Pancreas (tissue), 10 donors: ENCODE measurements around the gene NT5C3B. TPM values are rescaled to one million over a fixed set of nuclear protein-coding genes. Genes with fewer than 3 reads are reported as not detected.
"Not testable (repeated sequence)": the region's sequence is repeated elsewhere in the genome, so short reads cannot be mapped to it uniquely, and the experiment has no call there.

ENCODE experiments used
- ATAC-seq, 4 donors: fragments of 200-7000 bp; cut with Tn5 transposase; one replicate each; pipeline versions ENCODE4 v1.8.0 to v1.9.1; 2020; ENCODE audit warnings: mild to moderate bottlenecking in 4 of 4, moderate library complexity in 4 of 4
- DNase-seq, 6 donors: peaks; one replicate each; pipeline ENCODE4 v3.0.0-alpha.2; 2020
- FAIRE-seq: peaks from 2 replicates; lab custom pipeline; 2012; peaks lifted over from hg19 to GRCh38; lab: Jason Lieb, UNC
- H3K27ac ChIP-seq, 4 donors: fragments of 200-600 bp; sonication (generic); 1 replicate in 3 of 4; 2 replicates in 1 of 4; pipeline versions ENCODE4 v1.5.0 to v1.8.0; 2020
- H3K27me3 ChIP-seq, 4 donors: fragments of 200-600 bp; one replicate each; pipeline ENCODE4 v1.8.0; 2021
- H3K36me3 ChIP-seq, 3 donors: fragments of 200-600 bp; sonication (generic) in 1 of 3; one replicate each; pipeline versions ENCODE4 v1.5.0 to v1.8.0; 2020 to 2021
- H3K4me1 ChIP-seq, 3 donors: fragments of 200-600 bp; one replicate each; pipeline ENCODE4 v1.8.0; 2021
- H3K4me3 ChIP-seq, 4 donors: fragments of 200-600 bp; sonication (generic) in 2 of 4; one replicate each; pipeline versions ENCODE4 v1.5.0 to v1.8.0; 2020 to 2021
- H3K9me3 ChIP-seq, 4 donors: fragments of 200-600 bp; one replicate each; pipeline ENCODE4 v1.8.0; 2021
- CTCF ChIP-seq, 4 donors: fragments of 200-600 bp; sonication (generic) in 3 of 4; IDR thresholded peaks; one replicate each; pipeline versions ENCODE4 v1.5.0 to v1.8.0; 2021; ENCODE audit warnings: antibody characterized with exemption in 4 of 4
- WGBS, 2 donors: extraction: QIAGEN DNeasy Blood & Tissue Kit; methylation state at CpG; one replicate each; pipeline ENCODE4 v1.1.7; 2013; 5-methylcytosine and 5-hydroxymethylcytosine counted together
- intact Hi-C, 3 donors: fragments of 100-400 bp; cut with DNase I; formaldehyde crosslinking; loops; one replicate each; pipeline versions ENCODE4 v1.11.1 to v1.14.2; 2022
- polyA plus RNA-seq, 2 donors: library from polyadenylated mRNA; stranded (reverse); fragments of 200-250 nt; gene quantifications; one replicate each; pipeline ENCODE4 v1.2.3, GENCODE V29; 2013
- total RNA-seq, 6 donors: library from RNA; stranded (reverse); fragmentation: NEBNext Ultra II Directional in 4 of 6; extraction: Animal tissue kit (Norgen Biotek cat#: 25700) in 4 of 6; gene quantifications; one replicate each; pipeline versions ENCODE4 v1.2.1 to v1.2.4, GENCODE V29; 2021 to 2023
- donor health status: healthy with polysubstance abuse.
- donor health status: DM: no; HTN: no; CAD: no; lungs with moderate emphysema.
- donor health status: DM: no; HTN: no; CAD: no.
- donor health status: control.
- donor health status: control.
- donor health status: Bipolar disorder and iron deficiency.
- donor health status: DM: yes; HTN: yes; CAD: no.
- donor health status: DM: no; HTN: no; CAD: no.
- donor health status: DM: no; HTN: no; CAD: no.
- donor health status: DM: yes; HTN: yes; CAD: no.

NT5C3B gene
- total and polyA plus RNA-seq, 8 donors, result 24.2 to 102 (median 28.5) TPM

- peak; percentile 11 to 45 (median 28) for ATAC-seq
- Histone ChIP-seq H3K4me1 (peaks cover 33 to 72% (median 49%) of the 10 kb centered on the region in 3 donors), H3K9me3 (no peaks in the 10 kb centered on the region), H3K4me3 (no peak overlapping the region), H3K36me3 (no peaks in the 10 kb centered on the region), H3K27me3 (no peaks in the 10 kb centered on the region), H3K27ac (peak overlapping the region; percentile 88 to 97 (median 92))
- 16 to 31% methylated on average over 4 of the region's 4 CpGs for WGBS, 2 donors
- DNase-seq, result no peak
- TF ChIP-seq CTCF (IDR thresholded peaks at IDR 0.05), result no peak
- FAIRE-seq, result no peak
- intact Hi-C loops, result no loop called here
Measured at GRCh38 chr17:41777157-41777573, 58.9 kb downstream of the NT5C3B start.

- H3K27me3 ChIP-seq, H3K9me3 ChIP-seq, DNase-seq, H3K36me3 ChIP-seq, intact Hi-C loops, FAIRE-seq, H3K4me3 ChIP-seq, ATAC-seq: not testable (repeated sequence)
- H3K27ac ChIP-seq, result peak overlapping the region; percentile 23 to 97 (median 56)
- WGBS, 2 donors, result 85 to 88% methylated on average over 14 of the region's 14 CpGs
- peaks cover 37 to 72% (median 52%) of the 10 kb centered on the region in 3 donors for H3K4me1 ChIP-seq
Measured at GRCh38 chr17:41776262-41776900, 59.7 kb downstream of the NT5C3B start.

- ATAC-seq (no peak), FAIRE-seq (no peak), DNase-seq (no peak)
- intact Hi-C loops, result no loop called here
- no peaks in the 10 kb centered on the region for H3K9me3 ChIP-seq
- H3K27ac ChIP-seq, result peak overlapping the region; percentile 23 to 97 (median 56)
- peaks cover 0 to 11% (median 3%) of the 10 kb centered on the region in 3 donors for H3K36me3 ChIP-seq
- no peaks in the 10 kb centered on the region for H3K27me3 ChIP-seq
- no peak overlapping the region for H3K4me3 ChIP-seq
- H3K4me1 ChIP-seq, result peaks cover 37 to 72% (median 52%) of the 10 kb centered on the region in 3 donors
- no peak for TF ChIP-seq CTCF (IDR thresholded peaks at IDR 0.05)
- WGBS, 2 donors, result 72 to 74% methylated on average over 11 to 12 of the region's 12 CpGs
Measured at GRCh38 chr17:41775394-41776226, 60.4 kb downstream of the NT5C3B start.

Other genes starting within 250 kb of the NT5C3B start
- gene KRT14, start 249.3 kb downstream of the NT5C3B start, total RNA-seq, result under 1 TPM in 2 of 6 donors, not detected in 4; 0.26 to 0.28 TPM
- under 1 TPM; 0.30 to 0.38 TPM for gene KRT14, start 249.3 kb downstream of the NT5C3B start, polyA plus RNA-seq
- gene KRT16, start 223.5 kb downstream of the NT5C3B start, total RNA-seq, result under 1 TPM in 2 of 6 donors, not detected in 4; 0.15 to 0.32 TPM
- gene KRT16, start 223.5 kb downstream of the NT5C3B start, polyA plus RNA-seq, result under 1 TPM; 0.05 to 0.61 TPM
- 10 to 100 TPM in 1 of 6 donors, 1 to 10 TPM in 2, under 1 TPM in 3; 0.42 to 28.4 (median 1.0) TPM for gene KRT17, start 211.7 kb downstream of the NT5C3B start, total RNA-seq
- 1 to 10 TPM; 2.6 to 7.0 TPM for gene KRT17, start 211.7 kb downstream of the NT5C3B start, polyA plus RNA-seq
- 100 to 1,000 TPM; 421 to 934 (median 592) TPM for gene EIF1, start 147.3 kb downstream of the NT5C3B start, total RNA-seq
- 100 to 1,000 TPM; 316 to 590 TPM for gene EIF1, start 147.3 kb downstream of the NT5C3B start, polyA plus RNA-seq
- gene GAST, start 123.9 kb downstream of the NT5C3B start, total RNA-seq, result not detected
- gene GAST, start 123.9 kb downstream of the NT5C3B start, polyA plus RNA-seq, result not detected
- gene HAP1, start 101.6 kb downstream of the NT5C3B start, total RNA-seq, result 1 to 10 TPM in 3 of 6 donors, under 1 TPM in 3; 0.13 to 1.6 (median 0.84) TPM
- gene HAP1, start 101.6 kb downstream of the NT5C3B start, polyA plus RNA-seq, result 1 to 10 TPM; 2.6 to 4.2 TPM
- 10 to 100 TPM; 31.1 to 93.5 (median 42.0) TPM for gene JUP, start 49.5 kb downstream of the NT5C3B start, total RNA-seq
- 10 to 100 TPM; 46.8 to 50.4 TPM for gene JUP, start 49.5 kb downstream of the NT5C3B start, polyA plus RNA-seq
- gene P3H4, start 24.3 kb downstream of the NT5C3B start, total RNA-seq, result 10 to 100 TPM in 3 of 6 donors, 1 to 10 TPM in 3; 8.4 to 15.7 (median 10.1) TPM
- gene P3H4, start 24.3 kb downstream of the NT5C3B start, polyA plus RNA-seq, result 10 to 100 TPM; 13.0 to 16.6 TPM
- 10 to 100 TPM in 4 of 6 donors, 1 to 10 TPM in 2; 4.5 to 35.3 (median 11.7) TPM for gene FKBP10, start 23.2 kb downstream of the NT5C3B start, total RNA-seq
- 10 to 100 TPM in 1 of 2 donors, 1 to 10 TPM in 1; 9.1 to 17.3 TPM for gene FKBP10, start 23.2 kb downstream of the NT5C3B start, polyA plus RNA-seq
- not detected for gene KLHL10, start 1.6 kb upstream of the NT5C3B start, total RNA-seq
- under 1 TPM in 1 of 2 donors, not detected in 1; 0.02 TPM for gene KLHL10, start 1.6 kb upstream of the NT5C3B start, polyA plus RNA-seq
- 1 to 10 TPM; 4.3 to 7.8 (median 5.8) TPM for gene KLHL11, start 29.2 kb upstream of the NT5C3B start, total RNA-seq
- gene KLHL11, start 29.2 kb upstream of the NT5C3B start, polyA plus RNA-seq, result under 1 TPM; 0.61 to 0.75 TPM
- gene ACLY, start 82.7 kb upstream of the NT5C3B start, total RNA-seq, result 100 to 1,000 TPM in 1 of 6 donors, 10 to 100 TPM in 5; 38.6 to 101 (median 58.3) TPM
- gene ACLY, start 82.7 kb upstream of the NT5C3B start, polyA plus RNA-seq, result 10 to 100 TPM; 22.0 to 68.7 TPM
- gene ODAD4, start 94.4 kb upstream of the NT5C3B start, total RNA-seq, result under 1 TPM; 0.20 to 0.98 (median 0.57) TPM
- gene ODAD4, start 94.4 kb upstream of the NT5C3B start, polyA plus RNA-seq, result 1 to 10 TPM; 1.2 to 4.1 TPM
- gene CNP, start 130.6 kb upstream of the NT5C3B start, total RNA-seq, result 10 to 100 TPM; 26.3 to 45.8 (median 32.1) TPM
- 10 to 100 TPM; 26.4 to 34.4 TPM for gene CNP, start 130.6 kb upstream of the NT5C3B start, polyA plus RNA-seq
- 10 to 100 TPM; 32.2 to 45.3 (median 37.3) TPM for gene DNAJC7, start 181.2 kb upstream of the NT5C3B start, total RNA-seq
- 10 to 100 TPM; 53.4 to 63.6 TPM for gene DNAJC7, start 181.2 kb upstream of the NT5C3B start, polyA plus RNA-seq
- 10 to 100 TPM in 3 of 6 donors, 1 to 10 TPM in 3; 6.5 to 14.7 (median 10.7) TPM for gene NKIRAS2, start 183.9 kb upstream of the NT5C3B start, total RNA-seq
- 10 to 100 TPM; 11.7 to 14.1 TPM for gene NKIRAS2, start 183.9 kb upstream of the NT5C3B start, polyA plus RNA-seq
- 1 to 10 TPM; 1.2 to 2.2 (median 1.8) TPM for gene C17orf113, start 214.4 kb upstream of the NT5C3B start, total RNA-seq
- 1 to 10 TPM; 1.5 to 1.9 TPM for gene C17orf113, start 214.4 kb upstream of the NT5C3B start, polyA plus RNA-seq